H1 (cell line): ENCODE measurements around the gene PLCH2. TPM values are rescaled to one million over a fixed set of nuclear protein-coding genes. Genes with fewer than 3 reads are reported as not detected.
A peak's percentile ranks its signal among the peaks of the same experiment; 100 is the strongest.

Experiments
- BRCA1 ChIP-seq: IDR thresholded peaks from 2 replicates; pipeline ENCODE4 v1.6.1; 2012; ENCODE audit warnings: low read depth, low read length, improper control_type of control experiment
- CTBP2 ChIP-seq: IDR thresholded peaks from 2 replicates; pipeline ENCODE4 v1.7.0; 2011; ENCODE audit warnings: borderline replicate concordance, mild to moderate bottlenecking, moderate library complexity, mixed read lengths, low read length; ENCODE audit not compliant: insufficient read depth, insufficient read length
- POLR2A ChIP-seq, 2 experiments: IDR thresholded peaks; 1 replicate in 1 of 2; 2 replicates in 1 of 2; pipeline ENCODE4 v1.6.1; 2011; ENCODE audit warnings: low read depth in 2 of 2, low read length in 2 of 2, mild to moderate bottlenecking in 2 of 2; ENCODE audit errors: control extremely low read depth in 1 of 2
- POLR2AphosphoS5 ChIP-seq: IDR thresholded peaks from 2 replicates; pipeline ENCODE4 v1.6.1; 2011; ENCODE audit warnings: low read depth, low read length
- polyA plus RNA-seq, 7 experiments: library from polyadenylated mRNA; depleted of rRNA in 3 of 7; stranded (reverse) in 5 of 7; unstranded in 2 of 7; fragments of >200 nt in 5 of 7; fragments of 200-250 nt in 2 of 7; gene quantifications; 1 replicate in 5 of 7; 2 replicates in 1 of 7; 4 replicates in 1 of 7; pipeline versions ENCODE4 v1.2.1 to v1.2.3, GENCODE V29; 2011 to 2013; ENCODE audit warnings: missing spikeins in 2 of 7, mixed read lengths in 2 of 7
- total RNA-seq: library from RNA; stranded (reverse); fragmentation: NEBNext Ultra II Directional; extraction: Animal tissue kit (Norgen Biotek cat#: 25700); gene quantifications from 2 replicates; pipeline ENCODE4 v1.2.1, GENCODE V29; 2021
- TF ChIP-seq, protein P1 (sequence below): IDR thresholded peaks from 2 replicates; pipeline ENCODE4 v1.6.1; 2011; ENCODE audit warnings: low read depth, mild to moderate bottlenecking, low read length; ENCODE audit not compliant: insufficient read depth

Gene PLCH2
- total and polyA plus RNA-seq, 2 of the 8 experiments (the other 6 are each of a cell fraction or from before 2014, with no cell fraction given) = 0.14 to 0.19 TPM

DNA sequence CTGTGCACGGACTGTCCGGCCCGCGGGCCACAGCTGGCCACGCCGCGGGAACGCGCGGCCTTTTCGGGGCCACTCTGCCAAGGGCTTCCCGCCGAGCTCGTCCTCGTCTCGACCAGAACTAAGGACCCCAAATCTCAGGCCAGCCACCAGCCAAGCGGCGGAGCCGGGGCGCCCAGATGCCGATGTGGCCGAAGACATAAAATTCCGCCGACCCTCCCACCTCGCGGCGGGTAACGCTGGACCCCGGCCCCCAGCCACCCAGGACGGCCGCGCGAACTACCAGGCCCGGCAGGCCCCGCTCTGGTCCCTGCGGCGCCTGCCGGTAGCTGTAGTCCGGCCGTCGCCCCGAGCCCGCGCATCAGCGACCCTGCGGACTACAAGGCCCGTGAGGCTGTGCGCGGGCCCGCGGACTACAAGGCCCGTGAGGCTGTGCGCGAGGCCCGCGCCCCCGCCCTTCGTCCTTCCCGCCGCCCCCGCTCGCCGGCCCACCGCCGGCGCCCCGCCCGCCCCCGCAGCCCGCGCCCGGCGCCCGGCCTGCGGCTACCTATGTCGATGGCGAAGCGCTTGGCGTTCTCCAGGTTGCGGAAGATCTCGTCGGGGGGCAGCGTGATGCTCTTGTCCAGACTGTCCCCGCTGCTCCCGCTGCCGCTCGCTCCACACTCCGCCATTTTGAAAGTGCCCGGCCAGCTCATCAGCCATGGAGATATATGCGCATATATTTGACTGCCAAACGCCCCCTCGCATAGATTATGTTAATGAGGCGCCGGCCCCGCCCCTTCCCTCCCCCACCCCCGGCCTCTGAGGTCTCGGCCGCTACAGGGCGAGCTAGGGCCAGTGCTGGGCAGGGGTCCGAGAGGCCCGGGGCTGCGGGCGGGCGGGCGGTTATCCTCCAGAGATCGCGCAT lies 50.1 kb downstream of the PLCH2 start, which contains the start of gene PANK4 (continued):
- TF ChIP-seq BRCA1 (no peak), CTBP2 (no peak), POLR2A (IDR thresholded peaks at IDR 0.05; ENCODE audit: control extremely low read depth in 1 of 2, low read depth in 2 of 2, low read length in 2 of 2) (peak in 1 of 2 experiments; percentile 88; a peak in 2 of 3 replicates), POLR2AphosphoS5 (peak; percentile 88)
- TF ChIP-seq, protein P1, sequence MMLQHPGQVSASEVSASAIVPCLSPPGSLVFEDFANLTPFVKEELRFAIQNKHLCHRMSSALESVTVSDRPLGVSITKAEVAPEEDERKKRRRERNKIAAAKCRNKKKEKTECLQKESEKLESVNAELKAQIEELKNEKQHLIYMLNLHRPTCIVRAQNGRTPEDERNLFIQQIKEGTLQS = peak; percentile 69; the same call in 1 of the 2 replicates
